HuH-7 (cell line): Measurements from ENCODE around the gene KCNN1.
"Not testable (repeated sequence)": the region's sequence is repeated elsewhere in the genome, so short reads cannot be mapped to it uniquely, and the experiment has no call there.

ENCODE experiments used
- DNase-seq: peaks from one replicate; pipeline ENCODE4 v3.0.0; 2011; ENCODE audit warnings: low spot score

KCNN1 gene

GRCh38 chr19:18001777-18002345 is 35.0 kb downstream of the KCNN1 start:
- DNase-seq, result no peak

- no peak for DNase-seq
Measured at GRCh38 chr19:18002347-18002850, 35.5 kb downstream of the KCNN1 start.

GRCh38 chr19:18005750-18006149 is 38.8 kb downstream of the KCNN1 start:
- DNase-seq, result not testable (repeated sequence)

- peak; percentile 87 for DNase-seq
Measured at GRCh38 chr19:18007044-18007916, 40.4 kb downstream of the KCNN1 start.

GRCh38 chr19:18007917-18008673 is 41.2 kb downstream of the KCNN1 start, which contains the start of gene ARRDC2:
TSS of gene ARRDC2 (plus strand) at chr19:18008170. CDS start at chr19:18008311, 141 bp downstream.
- peak; percentile 98 for DNase-seq

- no peak for DNase-seq
Measured at GRCh38 chr19:18008814-18009213, 41.9 kb downstream of the KCNN1 start.

- no peak for DNase-seq
Measured at GRCh38 chr19:18009412-18010066, 42.6 kb downstream of the KCNN1 start.

GRCh38 chr19:18010149-18010548 is 43.2 kb downstream of the KCNN1 start:
- DNase-seq, result no peak

- peak; percentile 84 for DNase-seq
Measured at GRCh38 chr19:18013210-18014111, 46.6 kb downstream of the KCNN1 start.

GRCh38 chr19:18014197-18014596 is 47.3 kb downstream of the KCNN1 start:
- no peak for DNase-seq

- DNase-seq, result no peak
Measured at GRCh38 chr19:18016209-18016910, 49.5 kb downstream of the KCNN1 start.

GRCh38 chr19:18017275-18018083 is 50.6 kb downstream of the KCNN1 start:
- DNase-seq, result no peak

GRCh38 chr19:18020212-18021085 is 53.5 kb downstream of the KCNN1 start:
- DNase-seq, result no peak

- DNase-seq, result no peak
Measured at GRCh38 chr19:18021121-18021755, 54.3 kb downstream of the KCNN1 start.

GRCh38 chr19:18023622-18024251 is 56.8 kb downstream of the KCNN1 start:
- DNase-seq, result no peak

GRCh38 chr19:18027151-18027550 is 60.2 kb downstream of the KCNN1 start:
- no peak for DNase-seq

- peak; percentile 37 for DNase-seq
Measured at GRCh38 chr19:18029617-18030338, 62.9 kb downstream of the KCNN1 start.
